Uterus (tissue), 4 donors: Measurements from ENCODE around the gene SEMA3E. TPM values are rescaled to one million over a fixed set of nuclear protein-coding genes. Genes with fewer than 3 reads are reported as not detected.

Experiments used
- DNase-seq, 2 donors: peaks; one replicate each; pipeline ENCODE4 v3.0.0-alpha.2; 2019 to 2020
- H3K27ac ChIP-seq, 2 donors: fragments of 200-600 bp; sonication (generic); 1 replicate in 1 of 2; 2 replicates in 1 of 2; pipeline ENCODE4 v1.5.1; 2016 to 2018
- H3K27me3 ChIP-seq, 2 donors: fragments of 200-600 bp; sonication (generic); one replicate each; pipeline ENCODE4 v1.5.1; 2018 to 2019; ENCODE audit warnings: control low read depth in 1 of 2
- H3K36me3 ChIP-seq, 2 donors: fragments of 200-600 bp; sonication (generic); one replicate each; pipeline ENCODE4 v1.5.1; 2019; ENCODE audit warnings: control low read depth in 1 of 2
- H3K4me1 ChIP-seq, 2 donors: fragments of 200-600 bp; sonication (generic); one replicate each; pipeline ENCODE4 v1.5.1; 2018 to 2019; ENCODE audit warnings: control low read depth in 1 of 2
- H3K4me3 ChIP-seq, 2 donors: fragments of 200-600 bp; sonication (generic); 1 replicate in 1 of 2; 2 replicates in 1 of 2; pipeline ENCODE4 v1.5.1; 2018 to 2019; ENCODE audit warnings: mild to moderate bottlenecking in 1 of 2
- H3K9me3 ChIP-seq, 2 donors: fragments of 200-600 bp; sonication (generic); one replicate each; pipeline ENCODE4 v1.5.1; 2019; ENCODE audit warnings: control low read depth in 1 of 2
- POLR2A ChIP-seq, 2 donors: fragments of 450-650 bp; IDR thresholded peaks; one replicate each; pipeline ENCODE4 v1.6.1; 2016; ENCODE audit warnings: antibody characterized with exemption in 2 of 2, mild to moderate bottlenecking in 1 of 2, moderate library complexity in 1 of 2
- intact Hi-C: fragments of 100-400 bp; cut with DNase I; formaldehyde crosslinking; loops from one replicate; pipeline ENCODE4 v1.15.1; 2023; ENCODE audit warnings: low total_unique reads
- total RNA-seq, 4 donors: library from RNA; depleted of rRNA in 3 of 4; stranded (reverse); fragments of >200 nt in 3 of 4; gene quantifications; one replicate each; pipeline versions ENCODE4 v1.1.0 to v1.2.4, GENCODE V29; 2014 to 2023
- TF ChIP-seq, protein P1 (sequence below), 4 experiments: fragments of 200-600 bp in 2 of 4; fragments of 450-650 bp in 2 of 4; sonication (generic) in 2 of 4; IDR thresholded peaks; one replicate each; pipeline ENCODE4 v1.5.1; 2016 to 2019; ENCODE audit warnings: antibody characterized with exemption in 4 of 4, mild to moderate bottlenecking in 2 of 4, moderate library complexity in 1 of 4
- donor health status: DM: yes; HTN: yes; CAD: no.

SEMA3E gene
- total RNA-seq, 4 donors from 2014 or later = 0.77 to 15.8 (median 2.2) TPM

DNA sequence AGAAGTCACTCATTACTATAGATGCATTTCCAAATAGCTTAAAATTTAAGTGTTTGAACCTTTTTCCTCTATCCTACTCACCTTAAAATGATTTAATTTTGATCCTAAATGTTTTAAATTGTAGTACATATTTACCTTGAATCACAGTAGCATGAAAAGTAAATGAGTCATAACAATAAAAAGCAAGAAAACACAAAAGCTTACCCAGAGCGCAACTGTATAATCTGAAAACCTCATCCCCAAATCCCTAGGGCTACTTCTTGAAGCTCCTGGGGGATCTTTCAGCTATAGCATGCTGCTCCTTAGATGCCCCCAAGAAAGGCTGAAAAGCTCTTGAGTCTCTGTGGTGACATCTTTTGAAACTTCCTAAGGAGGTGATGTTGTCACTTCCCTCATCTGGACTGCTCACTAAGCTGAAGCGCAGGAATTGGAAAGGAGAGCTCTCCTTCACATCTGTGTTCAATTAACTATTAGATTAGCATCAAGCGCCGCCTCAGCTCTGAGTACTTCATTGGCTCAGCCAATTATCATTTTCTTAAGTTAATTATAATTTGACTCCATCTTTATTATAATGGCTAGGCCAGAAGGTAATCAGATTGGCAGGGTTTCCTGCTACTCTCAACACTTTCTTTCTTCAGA is 60.2 kb downstream of the SEMA3E start:
- intact Hi-C loops = no loop called here
- no peak for TF ChIP-seq POLR2A (IDR thresholded peaks at IDR 0.05)
- TF ChIP-seq, protein P1, sequence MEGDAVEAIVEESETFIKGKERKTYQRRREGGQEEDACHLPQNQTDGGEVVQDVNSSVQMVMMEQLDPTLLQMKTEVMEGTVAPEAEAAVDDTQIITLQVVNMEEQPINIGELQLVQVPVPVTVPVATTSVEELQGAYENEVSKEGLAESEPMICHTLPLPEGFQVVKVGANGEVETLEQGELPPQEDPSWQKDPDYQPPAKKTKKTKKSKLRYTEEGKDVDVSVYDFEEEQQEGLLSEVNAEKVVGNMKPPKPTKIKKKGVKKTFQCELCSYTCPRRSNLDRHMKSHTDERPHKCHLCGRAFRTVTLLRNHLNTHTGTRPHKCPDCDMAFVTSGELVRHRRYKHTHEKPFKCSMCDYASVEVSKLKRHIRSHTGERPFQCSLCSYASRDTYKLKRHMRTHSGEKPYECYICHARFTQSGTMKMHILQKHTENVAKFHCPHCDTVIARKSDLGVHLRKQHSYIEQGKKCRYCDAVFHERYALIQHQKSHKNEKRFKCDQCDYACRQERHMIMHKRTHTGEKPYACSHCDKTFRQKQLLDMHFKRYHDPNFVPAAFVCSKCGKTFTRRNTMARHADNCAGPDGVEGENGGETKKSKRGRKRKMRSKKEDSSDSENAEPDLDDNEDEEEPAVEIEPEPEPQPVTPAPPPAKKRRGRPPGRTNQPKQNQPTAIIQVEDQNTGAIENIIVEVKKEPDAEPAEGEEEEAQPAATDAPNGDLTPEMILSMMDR (IDR thresholded peaks at IDR 0.05) = no peak

DNA sequence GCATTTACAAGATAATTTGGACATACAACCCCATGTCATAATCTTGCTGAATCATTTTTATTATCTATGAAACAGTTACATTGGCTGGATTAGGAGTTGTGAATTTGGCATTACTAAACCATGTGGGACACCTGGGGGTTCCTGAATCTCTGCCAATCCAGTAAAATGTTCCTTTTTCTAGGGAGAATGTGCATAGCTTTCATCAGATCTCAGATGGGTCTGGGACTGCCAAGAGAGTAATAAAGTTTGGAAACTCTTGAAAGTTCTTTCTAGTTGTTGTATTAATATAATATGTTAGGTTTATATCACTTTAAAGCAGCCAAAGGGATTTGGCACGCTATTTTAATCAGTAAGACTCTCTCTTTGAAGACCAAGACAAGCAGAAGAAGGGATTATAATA is 62.7 kb downstream of the SEMA3E start:
- Histone ChIP-seq H3K27ac (no peak overlapping the region), H3K4me1 (no peaks in the 10 kb centered on the region), H3K36me3 (no peaks in the 10 kb centered on the region), H3K9me3 (no peaks in the 10 kb centered on the region), H3K27me3 (no peaks in the 10 kb centered on the region), H3K4me3 (no peak overlapping the region)
- DNase-seq = no peak
- TF ChIP-seq, protein P1 (IDR thresholded peaks at IDR 0.05) = no peak
- TF ChIP-seq POLR2A (IDR thresholded peaks at IDR 0.05) = no peak
- intact Hi-C loops = no loop called here

More for the DNA sequence above, 60.2 kb downstream of the SEMA3E start:
- Histone ChIP-seq H3K4me3 (no peak overlapping the region), H3K27ac (no peak overlapping the region), H3K4me1 (no peaks in the 10 kb centered on the region), H3K9me3 (no peaks in the 10 kb centered on the region), H3K27me3 (no peaks in the 10 kb centered on the region), H3K36me3 (no peaks in the 10 kb centered on the region)
- no peak for DNase-seq

DNA sequence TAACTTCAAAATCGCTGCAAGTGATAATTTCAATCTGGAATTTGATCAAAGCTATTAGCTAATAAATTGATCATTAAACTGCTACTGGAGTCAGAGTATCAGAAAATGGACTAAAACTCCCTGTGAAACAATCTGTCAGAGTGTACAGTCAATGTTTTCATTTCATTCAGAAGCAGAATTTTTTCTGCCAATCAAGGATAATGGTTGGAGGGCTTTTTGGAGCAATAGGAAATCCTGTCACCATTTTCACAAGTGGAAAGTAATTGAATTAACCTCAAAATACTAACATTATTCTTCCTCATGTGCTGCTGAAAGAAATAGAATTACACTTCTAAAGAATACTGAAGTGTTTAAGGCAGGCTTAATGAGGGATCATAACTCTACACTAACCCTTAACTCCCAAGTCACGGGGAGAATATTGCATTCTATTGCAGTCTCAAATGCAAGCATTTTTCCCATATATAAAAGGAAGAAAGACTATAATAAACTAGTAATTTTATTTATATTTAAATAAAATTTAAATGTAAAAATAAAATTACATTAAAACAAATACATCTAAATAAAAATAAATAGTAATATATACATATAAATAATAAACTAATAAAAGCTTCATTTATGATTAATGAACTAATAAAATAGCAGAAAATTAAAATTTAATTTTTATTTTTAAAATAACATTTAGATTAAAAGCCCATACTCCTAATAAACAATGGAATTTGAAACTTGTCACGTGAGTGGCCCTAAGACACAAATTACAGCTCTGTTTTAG is 67.1 kb downstream of the SEMA3E start:
- H3K9me3 ChIP-seq = no peaks in the 10 kb centered on the region
- no peaks in the 10 kb centered on the region for H3K27me3 ChIP-seq
- H3K4me3 ChIP-seq = no peak overlapping the region
- H3K4me1 ChIP-seq = no peaks in the 10 kb centered on the region
- TF ChIP-seq, protein P1 (IDR thresholded peaks at IDR 0.05) = no peak
- no peak for TF ChIP-seq POLR2A (IDR thresholded peaks at IDR 0.05)
- no peak for DNase-seq
- H3K27ac ChIP-seq = no peak overlapping the region
- intact Hi-C loops = no loop called here
- no peaks in the 10 kb centered on the region for H3K36me3 ChIP-seq

DNA sequence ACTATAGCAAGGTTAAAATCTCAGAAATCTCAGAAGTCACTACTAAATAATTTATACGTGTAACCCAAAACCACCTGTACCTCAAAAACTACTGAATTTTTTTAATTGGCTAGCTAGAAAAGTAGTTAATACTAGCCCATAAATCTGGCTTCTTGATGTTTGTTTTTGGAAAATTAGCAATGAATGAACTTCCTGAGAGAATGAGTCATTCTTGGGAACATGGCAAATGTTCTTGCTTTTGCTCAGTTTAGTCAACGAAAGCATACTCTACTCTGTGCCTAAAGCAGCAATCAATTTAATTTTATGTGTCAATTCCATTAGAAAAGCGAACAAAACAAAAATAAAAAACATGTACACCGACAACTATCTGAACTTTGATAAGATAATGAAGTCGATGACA is 69.2 kb downstream of the SEMA3E start:
- no peaks in the 10 kb centered on the region for H3K9me3 ChIP-seq
- H3K27ac ChIP-seq = no peak overlapping the region
- TF ChIP-seq, protein P1 (IDR thresholded peaks at IDR 0.05) = no peak
- no peak for DNase-seq
- no peaks in the 10 kb centered on the region for H3K27me3 ChIP-seq
- H3K4me3 ChIP-seq = no peak overlapping the region
- intact Hi-C loops = no loop called here
- H3K36me3 ChIP-seq = no peaks in the 10 kb centered on the region
- no peaks in the 10 kb centered on the region for H3K4me1 ChIP-seq

DNA sequence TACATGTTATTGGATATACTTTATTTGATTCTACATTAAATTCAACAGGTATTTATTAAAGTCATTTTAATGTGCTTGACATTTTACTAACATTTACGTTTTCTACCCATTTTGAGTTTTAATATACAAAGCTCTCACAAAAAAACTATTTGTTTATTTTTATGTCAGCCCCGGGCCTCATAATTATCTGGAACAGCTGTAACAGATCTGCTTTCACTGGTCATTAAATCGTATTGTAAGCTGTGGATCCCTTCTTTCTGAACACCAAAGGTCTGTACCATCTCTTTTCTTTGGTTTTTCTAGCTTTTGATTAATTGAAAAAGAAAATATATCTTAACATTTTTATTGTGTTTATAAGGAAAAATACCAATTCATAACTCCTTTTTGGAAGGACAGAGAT is 73.5 kb downstream of the SEMA3E start:
- Histone ChIP-seq H3K36me3 (no peaks in the 10 kb centered on the region), H3K27me3 (no peaks in the 10 kb centered on the region), H3K4me3 (no peak overlapping the region), H3K4me1 (no peaks in the 10 kb centered on the region), H3K27ac (no peak overlapping the region), H3K9me3 (no peaks in the 10 kb centered on the region)
- intact Hi-C loops = no loop called here
- no peak for TF ChIP-seq POLR2A (IDR thresholded peaks at IDR 0.05)
- TF ChIP-seq, protein P1 (IDR thresholded peaks at IDR 0.05) = no peak
- no peak for DNase-seq
